NB4 (cell line): ENCODE measurements around the gene FIP1L1.

Source experiments
- MAX ChIP-seq: IDR thresholded peaks from 2 replicates; pipeline ENCODE4 v1.6.1; 2011; ENCODE audit warnings: low read depth, low read length
- MYC ChIP-seq: IDR thresholded peaks from 2 replicates; pipeline ENCODE4 v1.6.1; 2011; ENCODE audit warnings: low read depth, low read length
- POLR2A ChIP-seq: IDR thresholded peaks from 2 replicates; pipeline ENCODE4 v1.6.1; 2011; ENCODE audit warnings: mild to moderate bottlenecking; ENCODE audit not compliant: insufficient read length; ENCODE audit errors: extremely low read depth
- TF ChIP-seq, protein P1 (sequence below): IDR thresholded peaks from one replicate; pipeline ENCODE4 v1.5.1; 2012; ENCODE audit warnings: low read depth, low read length

DNA sequence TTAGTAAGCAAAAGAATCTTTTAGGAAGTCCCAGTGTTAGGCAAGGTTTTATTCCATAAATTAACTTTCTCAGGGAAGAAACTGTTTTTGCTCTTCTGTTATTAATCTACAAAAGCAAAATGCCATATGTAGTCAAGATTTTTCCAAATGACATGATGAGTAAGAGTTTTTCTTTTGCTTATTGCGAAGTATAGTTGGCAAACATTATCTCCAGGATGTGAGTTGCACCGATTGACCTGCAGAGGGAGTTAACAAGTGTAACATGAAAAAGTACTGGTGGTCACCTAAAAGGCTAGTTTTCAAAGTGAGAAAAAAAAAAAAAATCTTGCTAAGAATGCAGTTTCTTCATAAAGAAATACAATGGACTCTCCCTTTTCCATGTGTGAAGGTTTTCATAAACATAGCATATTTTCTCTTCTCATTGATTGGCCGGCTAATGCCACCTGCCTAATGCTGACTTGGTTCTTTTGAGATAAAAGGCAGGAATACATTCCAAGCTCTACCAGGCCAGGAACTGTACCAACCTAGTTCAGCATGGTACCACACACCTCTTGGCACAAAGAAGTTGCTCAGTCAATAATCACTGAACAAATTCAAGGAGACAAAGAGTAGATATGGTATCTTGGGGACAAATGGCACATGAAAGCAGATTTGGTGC is 113.7 kb downstream of the FIP1L1 start:
- no peak for TF ChIP-seq POLR2A
- TF ChIP-seq, protein P1, sequence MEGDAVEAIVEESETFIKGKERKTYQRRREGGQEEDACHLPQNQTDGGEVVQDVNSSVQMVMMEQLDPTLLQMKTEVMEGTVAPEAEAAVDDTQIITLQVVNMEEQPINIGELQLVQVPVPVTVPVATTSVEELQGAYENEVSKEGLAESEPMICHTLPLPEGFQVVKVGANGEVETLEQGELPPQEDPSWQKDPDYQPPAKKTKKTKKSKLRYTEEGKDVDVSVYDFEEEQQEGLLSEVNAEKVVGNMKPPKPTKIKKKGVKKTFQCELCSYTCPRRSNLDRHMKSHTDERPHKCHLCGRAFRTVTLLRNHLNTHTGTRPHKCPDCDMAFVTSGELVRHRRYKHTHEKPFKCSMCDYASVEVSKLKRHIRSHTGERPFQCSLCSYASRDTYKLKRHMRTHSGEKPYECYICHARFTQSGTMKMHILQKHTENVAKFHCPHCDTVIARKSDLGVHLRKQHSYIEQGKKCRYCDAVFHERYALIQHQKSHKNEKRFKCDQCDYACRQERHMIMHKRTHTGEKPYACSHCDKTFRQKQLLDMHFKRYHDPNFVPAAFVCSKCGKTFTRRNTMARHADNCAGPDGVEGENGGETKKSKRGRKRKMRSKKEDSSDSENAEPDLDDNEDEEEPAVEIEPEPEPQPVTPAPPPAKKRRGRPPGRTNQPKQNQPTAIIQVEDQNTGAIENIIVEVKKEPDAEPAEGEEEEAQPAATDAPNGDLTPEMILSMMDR: peak; percentile 77
- TF ChIP-seq MYC: no peak
- TF ChIP-seq MAX: no peak
